GM18909 (cell line): ENCODE data around the gene ATG10.
"Not testable (repeated sequence)": the region's sequence is repeated elsewhere in the genome, so short reads cannot be mapped to it uniquely, and the experiment has no call there.

Experiments used
- ATAC-seq: cut with Tn5 transposase; IDR thresholded peaks from one replicate; pipeline ENCODE4 v1.9.1; 2021; ENCODE audit warnings: mild to moderate bottlenecking; ENCODE audit not compliant: unreplicated experiment, poor library complexity

The ATG10 gene

GRCh38 chr5:81971712-81972491 is at the start of gene ATG10:
Gene ATG10, plus strand, starts transcription at chr5:81972023. Its CDS starts 15,548 bp downstream, at chr5:81987571.
- ATAC-seq: peak; percentile 97

GRCh38 chr5:81922854-81923279 is 49.0 kb upstream of the ATG10 start:
- ATAC-seq: no peak

- no peak for ATAC-seq
Measured at GRCh38 chr5:81924442-81924841, 47.4 kb upstream of the ATG10 start.

GRCh38 chr5:81925009-81925408 is 46.8 kb upstream of the ATG10 start:
- no peak for ATAC-seq

GRCh38 chr5:81925981-81926380 is 45.8 kb upstream of the ATG10 start:
- ATAC-seq: no peak

- ATAC-seq: no peak
Measured at GRCh38 chr5:81936066-81936465, 35.8 kb upstream of the ATG10 start.

GRCh38 chr5:81936750-81937149 is 35.1 kb upstream of the ATG10 start:
- ATAC-seq: no peak

GRCh38 chr5:81942746-81943145 is 29.1 kb upstream of the ATG10 start:
- ATAC-seq: no peak

GRCh38 chr5:81948349-81948748 is 23.5 kb upstream of the ATG10 start:
- ATAC-seq: no peak

GRCh38 chr5:81949462-81949861 is 22.4 kb upstream of the ATG10 start:
- ATAC-seq: no peak

- ATAC-seq: no peak
Measured at GRCh38 chr5:81950996-81951395, 20.8 kb upstream of the ATG10 start.

GRCh38 chr5:81954796-81955195 is 17.0 kb upstream of the ATG10 start:
- ATAC-seq: not testable (repeated sequence)

GRCh38 chr5:81958129-81958528 is 13.7 kb upstream of the ATG10 start:
- not testable (repeated sequence) for ATAC-seq

- ATAC-seq: no peak
Measured at GRCh38 chr5:81961651-81962440, 10.0 kb upstream of the ATG10 start.

- no peak for ATAC-seq
Measured at GRCh38 chr5:81963544-81963943, 8.3 kb upstream of the ATG10 start.

- ATAC-seq: no peak
Measured at GRCh38 chr5:81965524-81965923, 6.3 kb upstream of the ATG10 start.

GRCh38 chr5:81969226-81969625 is 2.6 kb upstream of the ATG10 start:
- ATAC-seq: no peak

GRCh38 chr5:81969912-81970311 is 1.9 kb upstream of the ATG10 start:
- ATAC-seq: no peak

GRCh38 chr5:81971111-81971711 is 612 bp upstream of the ATG10 start:
- ATAC-seq: peak; percentile 20

GRCh38 chr5:81972492-81972783 is 615 bp downstream of the ATG10 start:
- ATAC-seq: peak; percentile 54

- ATAC-seq: no peak
Measured at GRCh38 chr5:81980160-81980559, 8.3 kb downstream of the ATG10 start.
